HuH-7.5 (cell line): ENCODE measurements around the gene ROBO1.
"Not testable (repeated sequence)": the region's sequence is repeated elsewhere in the genome, so short reads cannot be mapped to it uniquely, and the experiment has no call there.

Experiments used
- DNase-seq: peaks from one replicate; pipeline ENCODE4 v3.0.0; 2011; ENCODE audit warnings: low spot score

ROBO1 gene

DNA sequence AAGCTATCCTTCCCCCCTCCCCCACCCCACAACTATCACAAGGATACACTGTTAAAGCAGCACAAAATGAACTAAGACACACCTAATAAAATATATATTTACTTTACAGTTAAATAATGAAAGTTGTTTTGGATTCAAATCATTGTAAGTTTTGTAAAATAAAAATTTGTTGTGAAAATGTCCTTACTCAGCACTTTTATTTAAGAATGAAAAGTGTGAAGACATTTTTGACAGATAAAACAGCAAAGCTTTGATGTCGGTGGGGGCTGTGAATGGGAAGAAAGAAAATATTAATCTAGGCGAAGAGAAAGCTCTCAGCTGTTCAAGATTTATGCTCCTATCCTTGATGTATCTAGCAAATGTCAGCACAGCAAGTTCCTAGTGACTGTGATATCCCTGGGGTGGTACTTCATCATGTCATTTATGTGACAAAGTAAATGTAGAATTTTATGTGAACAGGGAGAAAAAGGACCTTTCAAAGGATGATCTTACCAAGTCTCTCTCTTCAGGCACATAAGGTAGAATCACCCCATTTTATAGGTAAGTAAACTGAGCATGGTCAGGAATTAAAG, 216.4 kb downstream of the ROBO1 start:
- DNase-seq, result no peak

DNA sequence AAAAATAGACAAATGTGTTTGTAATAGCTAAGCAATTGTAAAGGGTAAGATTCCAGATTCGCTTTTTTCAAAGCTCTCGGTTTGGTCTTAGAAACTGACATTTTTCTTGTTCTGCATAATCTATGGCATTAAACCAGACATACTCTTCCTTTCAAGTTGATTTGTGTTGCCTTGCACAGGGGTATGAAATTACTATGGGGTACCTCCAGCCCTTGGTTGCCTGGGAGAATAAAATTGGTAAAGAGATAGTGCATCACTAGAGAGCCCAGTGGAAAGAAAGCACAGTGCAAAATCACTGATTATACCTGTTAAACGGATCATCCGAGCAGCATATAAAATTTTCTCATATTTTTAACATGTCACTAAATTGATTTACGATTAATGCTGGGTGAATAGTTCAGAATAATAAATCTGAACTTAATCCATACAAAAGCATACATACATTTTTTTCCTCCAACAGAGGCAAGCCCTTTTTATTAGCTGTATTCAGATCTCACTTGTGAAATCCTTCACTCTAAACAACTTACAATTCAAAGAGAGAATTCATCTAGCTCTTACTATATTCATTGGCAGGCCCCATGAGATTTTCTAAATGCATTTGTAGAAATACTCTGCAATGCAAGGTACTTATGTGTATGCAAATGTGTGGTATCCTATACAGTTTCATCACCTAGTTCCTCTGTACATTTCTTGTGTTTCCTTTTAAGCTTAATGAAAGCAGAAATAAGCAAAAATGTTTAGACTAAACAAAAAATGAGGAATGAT, 224.4 kb downstream of the ROBO1 start:
- no peak for DNase-seq

DNA sequence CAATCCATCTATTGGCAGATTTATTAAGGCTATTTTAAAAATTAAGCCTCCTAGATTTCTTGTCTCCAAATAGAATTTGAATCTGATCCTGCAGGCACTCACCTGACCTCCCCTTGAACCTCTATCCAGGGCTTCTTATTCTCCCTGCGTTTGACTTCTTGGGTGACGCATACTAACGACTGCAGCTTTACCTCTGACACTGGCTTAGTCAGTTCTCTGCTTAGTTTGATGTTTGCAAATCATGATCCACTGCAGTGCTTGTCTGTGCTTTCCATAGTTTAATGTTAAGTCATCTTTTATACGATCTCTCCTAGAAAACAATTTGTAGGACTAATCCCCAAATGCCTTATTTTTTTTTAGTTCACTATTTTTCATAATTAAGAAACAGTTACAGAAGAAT, 233.1 kb downstream of the ROBO1 start:
- no peak for DNase-seq

DNA sequence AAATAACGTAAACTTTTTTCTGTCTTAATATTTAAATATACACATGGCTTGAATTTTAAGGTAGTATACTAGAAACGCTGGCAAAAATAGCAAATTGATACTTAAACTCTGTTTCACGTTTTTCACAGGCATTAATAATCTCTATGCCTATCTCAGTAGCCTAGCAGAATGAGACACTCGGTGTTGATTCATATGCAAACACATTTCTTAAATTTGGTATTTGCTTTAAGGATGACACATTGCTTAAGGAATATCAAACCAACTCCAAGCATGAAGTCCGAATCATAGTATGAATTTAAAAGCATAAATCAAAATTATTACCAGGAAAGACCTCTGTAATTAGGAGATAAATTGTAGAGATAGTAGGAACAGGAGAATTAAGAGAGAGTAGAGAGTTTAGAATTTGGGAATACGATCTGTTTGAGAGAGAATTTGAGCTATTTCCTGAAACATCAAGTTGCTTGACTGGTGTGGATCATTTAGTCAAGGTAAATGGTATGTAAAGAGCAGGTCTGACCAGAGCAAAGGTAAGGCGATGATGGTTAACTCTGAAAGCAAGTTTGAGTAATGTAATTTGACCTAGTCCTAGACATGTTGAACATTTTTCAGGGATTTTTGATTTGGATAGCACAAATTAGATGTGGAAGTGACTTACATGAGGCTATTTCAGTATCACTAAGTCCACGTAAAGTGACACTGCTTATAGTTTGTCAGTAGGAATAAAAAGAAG, 236.1 kb downstream of the ROBO1 start:
- no peak for DNase-seq

DNA sequence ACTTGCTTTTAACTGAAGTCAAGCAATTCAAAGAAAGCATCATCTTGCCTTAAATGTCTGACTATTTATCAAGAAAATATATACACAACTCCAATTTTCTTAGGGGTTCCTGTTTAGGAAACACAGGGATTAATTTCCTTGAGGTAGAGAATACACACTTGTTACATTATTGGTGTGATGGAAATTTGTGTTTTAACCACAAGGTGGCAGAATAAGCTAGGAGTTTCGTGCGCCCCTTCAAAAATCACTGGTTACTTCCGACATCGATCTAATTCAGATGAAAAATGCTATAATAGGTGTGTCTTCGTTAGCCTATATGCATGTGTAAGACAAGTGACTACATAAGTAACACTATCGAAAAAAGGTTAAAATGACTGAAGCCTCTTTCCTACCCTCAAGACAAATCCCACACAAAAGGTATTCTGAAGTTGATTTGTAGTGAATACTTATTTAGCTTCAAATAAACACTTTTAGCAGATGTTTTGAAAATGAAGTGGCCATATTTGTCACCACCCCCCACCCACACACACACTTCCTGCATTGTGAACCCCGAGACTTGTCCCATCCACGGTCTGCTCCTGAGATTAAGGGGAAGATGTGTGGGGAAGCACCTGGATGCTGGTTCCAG, 246.5 kb downstream of the ROBO1 start:
- DNase-seq, result no peak

DNA sequence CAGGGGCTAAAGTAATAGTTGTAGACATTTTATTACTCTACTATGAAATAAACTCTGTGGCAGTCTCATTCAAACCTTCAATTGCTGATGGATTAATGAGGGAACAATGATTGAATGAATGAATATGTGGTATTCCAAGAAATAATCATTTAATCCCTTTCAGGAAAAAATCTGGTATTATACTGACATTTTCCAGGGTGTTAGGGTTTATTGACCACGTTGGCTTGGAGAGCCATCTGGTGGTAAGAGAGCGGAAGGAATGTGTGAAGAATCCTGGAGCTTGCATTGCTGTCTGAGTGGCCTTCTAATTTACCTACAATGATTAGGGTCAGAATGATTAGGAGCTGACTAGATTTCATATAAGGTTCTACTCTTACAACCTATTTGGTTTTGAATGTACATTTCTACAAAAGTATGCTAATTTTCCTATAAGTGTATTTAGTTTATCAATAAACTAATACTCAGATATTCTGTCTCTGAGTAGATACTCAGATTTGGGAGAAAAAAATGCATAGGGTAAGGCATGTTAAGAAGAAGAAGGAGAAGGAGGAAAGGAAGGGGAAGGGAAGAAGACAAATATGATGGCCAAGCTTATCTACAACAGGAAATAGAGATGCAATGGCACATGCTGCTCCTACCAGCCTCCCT, 249.9 kb downstream of the ROBO1 start:
- DNase-seq, result no peak

DNA sequence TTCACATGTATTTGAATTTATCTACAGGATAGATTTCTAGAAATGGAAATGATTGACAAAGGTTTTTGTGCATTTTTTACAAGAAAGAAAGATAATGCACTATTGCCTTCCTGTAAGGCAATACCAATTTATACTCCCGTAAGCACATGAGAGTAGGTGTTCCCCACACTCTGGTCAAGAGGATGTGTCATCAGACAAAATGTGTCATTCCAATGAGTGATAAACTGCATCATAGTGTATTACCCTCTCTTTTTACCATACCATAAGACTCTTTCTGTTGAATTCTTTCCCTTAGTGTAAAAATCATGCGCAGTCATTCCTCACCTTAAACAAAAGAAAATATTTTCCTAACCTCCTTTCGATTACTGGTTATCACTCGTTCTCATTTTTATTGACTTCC, 251.0 kb downstream of the ROBO1 start:
- no peak for DNase-seq

DNA sequence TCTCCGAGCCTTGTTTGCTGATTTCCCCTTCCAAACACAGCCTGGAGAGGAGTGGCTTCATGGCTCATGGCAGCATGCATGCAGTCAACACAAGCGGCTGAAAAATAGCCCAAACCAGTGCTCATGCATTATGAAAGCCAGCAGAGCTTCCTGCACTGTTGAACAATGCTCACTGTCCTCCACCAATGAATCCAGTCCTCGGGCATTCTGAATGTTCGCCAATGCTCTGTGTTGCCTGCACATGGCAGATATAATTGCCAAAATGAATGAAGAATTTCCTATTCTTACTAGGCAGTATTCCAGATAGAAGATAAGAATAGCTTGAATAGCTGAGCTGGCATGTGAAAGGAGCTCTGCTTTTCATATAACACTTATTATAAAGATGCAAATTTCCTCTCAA, 252.7 kb downstream of the ROBO1 start:
- DNase-seq, result no peak

DNA sequence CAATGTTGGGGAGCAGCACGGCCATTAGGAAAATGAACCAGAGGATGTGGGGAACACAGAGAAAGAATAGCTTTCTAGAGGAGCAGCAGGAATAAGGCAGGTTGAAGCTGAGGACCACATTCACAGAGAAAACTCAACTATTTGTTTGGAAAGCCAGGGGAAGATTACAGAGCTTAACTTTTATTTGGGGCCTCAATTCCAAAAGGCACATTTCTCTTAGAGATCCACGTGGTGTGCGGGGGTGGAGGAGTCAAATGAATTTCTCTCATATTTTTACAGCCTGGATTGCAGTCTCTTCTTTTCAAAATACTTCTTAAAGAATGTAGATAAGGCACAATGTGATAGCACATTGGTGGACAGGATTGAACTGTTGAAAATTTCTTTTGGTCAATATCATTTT, 253.7 kb downstream of the ROBO1 start:
- no peak for DNase-seq

DNA sequence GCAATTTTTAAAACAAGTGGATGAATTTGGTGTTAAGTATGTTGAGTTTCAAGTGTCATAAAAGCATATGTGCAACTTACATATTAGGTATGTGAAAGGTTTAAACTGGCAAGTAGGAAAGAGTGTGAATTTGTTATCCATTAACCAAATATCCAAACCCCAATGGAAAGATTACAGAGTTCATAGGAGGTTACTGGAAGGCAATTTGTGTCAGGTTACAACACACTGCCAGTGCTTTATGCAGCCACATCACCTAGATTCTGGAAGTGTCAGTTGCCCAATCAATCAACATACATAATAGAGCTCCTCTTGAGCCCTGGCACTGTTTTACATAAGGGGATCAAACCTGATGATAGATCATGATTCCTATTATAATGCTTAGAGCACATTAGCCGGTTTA, 261.0 kb downstream of the ROBO1 start:
- peak; percentile 11 for DNase-seq

DNA sequence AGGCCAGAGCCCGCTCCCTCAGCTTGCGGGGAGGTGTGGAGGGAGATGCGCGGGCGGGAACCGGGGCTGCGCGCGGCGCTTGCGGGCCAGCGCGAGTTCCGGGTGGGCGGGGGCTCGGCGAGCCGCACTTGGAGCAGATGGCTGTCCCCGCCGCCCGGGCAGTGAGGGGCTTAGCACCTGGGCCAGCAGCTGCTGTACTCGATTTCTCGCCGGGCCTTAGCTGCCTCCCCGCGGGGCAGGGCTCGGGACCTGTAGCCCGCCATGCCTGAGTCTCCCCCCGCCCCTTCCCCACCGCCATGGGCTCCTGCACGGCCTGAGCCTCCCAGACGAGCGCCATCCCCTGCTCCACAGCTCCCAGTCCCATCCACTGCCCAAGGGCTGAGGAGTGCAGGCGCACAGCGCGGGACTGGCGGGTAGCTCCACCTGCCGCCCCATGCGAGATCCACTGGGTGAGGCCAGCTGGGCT, 265.5 kb downstream of the ROBO1 start:
- DNase-seq, result not testable (repeated sequence)

DNA sequence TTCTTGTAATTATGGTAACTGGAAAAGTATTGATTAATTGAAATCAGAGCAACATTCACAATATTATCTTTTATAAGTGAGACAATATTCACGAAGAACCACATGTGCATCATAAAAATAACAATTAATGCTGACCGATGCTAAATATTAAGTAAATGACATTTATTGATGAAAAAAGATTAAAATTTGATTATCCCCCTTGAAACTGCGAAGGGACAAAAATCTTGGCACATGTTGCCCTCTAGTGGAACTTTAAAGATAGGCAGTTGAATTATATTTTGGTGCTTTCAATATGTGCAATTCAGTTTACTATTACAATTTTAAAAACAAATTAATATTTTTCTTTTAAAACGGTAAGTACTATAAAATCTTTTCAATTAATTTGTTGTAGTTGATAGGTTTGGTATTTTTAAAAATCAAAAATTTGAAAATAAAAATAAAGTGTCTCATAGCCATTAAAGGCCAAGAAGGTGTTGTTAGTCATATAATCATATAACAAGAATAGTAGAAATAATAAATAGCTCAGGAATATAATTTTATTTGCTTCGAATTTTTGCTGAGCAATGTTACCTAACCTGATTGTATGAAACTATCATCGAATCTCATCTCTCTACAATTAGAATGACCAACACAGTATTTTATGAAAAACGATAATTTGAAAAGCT, 270.2 kb downstream of the ROBO1 start:
- DNase-seq, result no peak

DNA sequence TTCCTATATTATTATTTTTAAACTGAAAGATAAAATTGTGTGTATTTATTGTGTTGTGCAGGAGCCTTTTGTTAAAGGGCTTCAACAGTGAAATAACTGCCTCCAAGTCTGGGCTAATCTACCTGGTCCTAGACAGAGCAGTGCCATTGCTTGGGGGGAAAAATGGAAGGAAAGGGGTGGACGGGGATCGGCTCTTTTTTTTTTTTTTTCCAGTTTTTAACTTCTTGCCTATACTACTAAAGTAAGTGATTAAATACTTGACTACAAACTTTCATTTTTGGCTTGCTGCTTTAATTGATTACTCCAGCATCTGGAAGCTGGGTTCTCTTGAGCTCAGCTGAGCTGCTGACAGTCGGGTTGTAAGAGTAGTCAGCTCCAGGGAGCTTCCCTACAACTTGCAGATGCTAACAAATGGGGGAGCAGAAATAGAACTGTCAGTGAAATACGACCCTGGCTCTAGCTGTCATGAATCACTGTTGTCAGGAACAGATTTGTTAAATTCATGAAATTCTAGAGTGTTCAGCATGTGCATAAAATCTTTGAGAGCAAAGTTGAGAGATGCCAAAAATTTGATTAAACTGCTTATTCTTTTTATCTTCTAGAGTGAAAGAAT, 276.7 kb downstream of the ROBO1 start:
- DNase-seq, result no peak

DNA sequence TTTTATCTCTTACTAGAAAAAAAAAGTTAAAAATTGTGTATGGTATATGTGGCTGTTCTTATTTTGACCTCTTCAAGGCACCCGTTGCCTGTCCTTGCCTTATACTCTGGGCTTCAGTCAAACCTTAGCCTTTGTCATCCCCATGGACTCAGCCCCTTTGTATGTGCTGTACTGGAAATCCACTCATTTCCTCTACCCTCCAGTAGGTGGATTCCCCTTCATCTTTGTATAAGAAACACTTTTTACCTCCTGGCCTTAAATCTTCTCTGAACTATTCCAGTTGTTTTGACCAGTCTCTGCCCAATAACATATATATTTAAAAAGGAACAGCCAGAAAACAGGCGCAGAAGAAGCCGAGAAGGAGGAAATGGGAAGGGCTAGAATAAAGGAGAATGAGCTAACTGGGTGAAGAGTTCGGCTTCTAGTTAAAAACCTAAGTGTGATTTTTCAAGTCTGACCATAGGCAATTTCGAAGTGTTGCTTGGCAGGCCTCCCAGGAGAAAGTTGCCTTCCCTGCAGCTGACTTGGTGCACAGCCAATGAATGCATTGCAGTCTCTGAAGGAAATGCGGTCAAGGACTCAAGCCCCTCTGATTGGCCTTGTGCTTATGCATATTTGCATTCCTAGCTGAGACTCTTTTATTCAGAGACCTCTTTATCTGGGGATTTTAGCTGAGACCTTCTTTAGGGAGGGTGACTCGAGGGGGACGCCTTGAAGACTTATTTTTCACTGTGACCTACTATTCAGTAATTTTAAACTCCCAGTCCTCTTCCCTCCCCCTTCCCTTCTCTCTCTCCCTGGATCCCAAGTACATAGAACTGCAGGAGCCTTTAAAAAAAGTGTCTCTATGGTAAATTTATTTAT, 277.4 kb downstream of the ROBO1 start:
- no peak for DNase-seq

DNA sequence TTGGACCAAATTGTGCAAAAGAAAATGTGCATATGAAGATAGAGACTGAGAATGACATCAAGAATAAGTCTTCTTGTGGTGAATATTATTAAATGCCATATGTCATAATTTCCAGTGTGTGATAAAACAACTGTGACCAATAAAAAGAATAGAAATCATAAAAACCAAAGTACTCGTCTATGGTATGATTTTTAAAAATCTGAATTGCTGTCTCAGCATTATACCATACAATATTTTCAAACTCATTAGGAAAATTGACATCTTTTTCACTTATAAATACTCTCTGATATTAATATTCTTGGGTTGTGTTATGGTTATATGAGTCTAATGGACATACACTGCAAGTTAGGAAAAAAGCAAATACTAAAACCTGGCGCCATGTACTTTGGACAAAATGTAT, 279.4 kb downstream of the ROBO1 start:
- no peak for DNase-seq

DNA sequence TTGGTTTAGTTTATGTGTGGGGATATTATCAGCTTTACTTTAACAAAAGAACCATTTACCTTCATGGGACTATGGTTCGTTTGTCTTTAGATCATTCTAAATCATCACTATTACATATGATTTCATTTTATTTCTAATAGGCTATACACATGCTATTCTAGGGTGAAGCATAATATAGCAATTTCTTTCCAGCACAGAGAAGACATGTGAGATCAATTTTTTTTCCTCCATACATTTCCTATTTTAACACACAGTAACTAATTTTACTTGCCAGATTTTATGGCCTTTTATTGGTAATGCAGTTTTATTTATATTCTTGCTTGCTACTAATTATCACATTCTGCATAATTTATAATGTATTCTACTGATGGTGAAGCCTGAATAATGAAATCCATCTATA, 287.1 kb downstream of the ROBO1 start:
- no peak for DNase-seq

DNA sequence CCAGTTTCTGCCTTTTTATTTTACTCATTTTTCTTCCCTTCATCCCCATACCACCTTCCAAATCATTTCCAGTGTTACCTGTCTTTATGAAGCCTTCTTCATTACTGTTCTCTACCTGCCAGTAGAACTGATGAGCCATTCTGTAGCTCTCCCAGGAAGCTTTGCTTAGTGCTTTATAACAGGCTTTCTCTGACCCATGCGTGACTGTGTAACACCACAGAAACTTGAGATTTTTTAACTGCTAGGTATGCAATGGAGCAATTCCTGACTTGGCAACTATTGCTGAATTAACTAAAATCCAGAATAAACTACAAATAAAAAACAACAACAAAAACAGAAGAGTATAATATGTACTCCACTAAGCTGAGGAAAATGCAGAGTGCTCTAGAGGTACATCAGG, 289.2 kb downstream of the ROBO1 start:
- DNase-seq, result no peak

DNA sequence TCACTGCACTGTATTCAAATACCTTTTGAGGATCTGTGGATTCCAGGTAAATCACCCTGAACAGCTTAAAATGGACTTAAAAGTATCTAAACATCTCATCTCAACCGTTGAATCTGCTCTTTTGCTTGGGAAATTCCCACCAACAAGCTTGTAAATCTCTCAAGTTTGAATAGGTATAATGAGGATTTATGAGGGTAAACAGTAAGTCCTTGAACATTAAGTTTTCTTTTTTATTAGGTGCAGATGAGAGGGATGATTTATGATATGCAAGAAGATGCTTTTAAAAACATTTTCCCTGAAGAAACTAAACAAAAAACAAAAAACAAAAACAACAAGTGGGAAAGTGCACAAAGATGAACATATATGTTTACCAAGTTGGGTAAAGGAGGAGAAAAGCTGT, 290.6 kb downstream of the ROBO1 start:
- DNase-seq, result no peak

DNA sequence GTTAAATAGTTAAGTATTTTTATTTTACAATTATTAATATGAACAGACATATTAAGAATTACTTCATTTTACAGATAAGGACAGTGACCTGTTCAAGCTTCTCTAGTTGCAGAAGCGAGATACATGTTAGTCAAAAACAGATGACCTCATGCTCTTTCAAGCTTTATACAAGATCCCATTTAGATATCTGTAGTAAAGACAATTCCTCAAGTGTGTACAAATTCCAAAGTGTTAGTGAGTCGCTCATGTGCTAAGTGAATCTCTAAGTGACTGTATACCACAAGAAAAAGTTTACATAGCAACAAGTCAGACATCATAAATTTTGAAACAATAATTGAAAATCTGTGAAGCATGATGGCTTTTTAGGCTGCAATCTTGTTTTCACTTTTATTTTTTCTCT, 293.8 kb downstream of the ROBO1 start:
- no peak for DNase-seq

DNA sequence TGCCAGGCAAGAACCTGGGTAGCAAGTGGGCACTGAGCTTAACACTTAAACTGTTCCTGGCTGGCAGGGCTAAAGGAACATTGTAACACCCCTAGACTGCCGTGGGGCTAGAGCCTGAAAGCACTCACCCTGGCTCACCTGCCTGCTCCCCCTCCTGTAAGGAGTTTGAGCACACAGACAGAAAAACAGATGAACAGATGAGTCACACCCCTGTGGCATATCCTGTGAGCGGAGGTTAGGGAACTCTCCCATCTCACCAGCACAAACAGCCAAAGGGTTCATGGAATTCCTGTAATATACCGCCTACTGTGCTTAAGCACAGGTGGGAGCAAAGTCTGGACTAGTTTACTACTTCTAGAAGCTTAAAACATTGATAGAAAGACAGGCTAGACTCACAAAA, 300.1 kb downstream of the ROBO1 start:
- DNase-seq, result no peak
